ENCODE measurements around the gene DAPK1.

Gene DAPK1

GRCh38 chr9:87569518-87569917 lies 71.9 kb downstream of the DAPK1 start:
- DNase-seq (ENCODE audit: low read depth): no peak

GRCh38 chr9:87570000-87570908 lies 72.6 kb downstream of the DAPK1 start:
- no peak for DNase-seq (ENCODE audit: low read depth)

- no peak for DNase-seq (ENCODE audit: low read depth)
Observed at GRCh38 chr9:87572719-87573118, 75.1 kb downstream of the DAPK1 start.

- no peak for DNase-seq (ENCODE audit: low read depth)
Observed at GRCh38 chr9:87573841-87574342, 76.2 kb downstream of the DAPK1 start.

- DNase-seq (ENCODE audit: low read depth): no peak
Observed at GRCh38 chr9:87577746-87578145, 80.1 kb downstream of the DAPK1 start.

GRCh38 chr9:87578625-87579024 lies 81.0 kb downstream of the DAPK1 start:
- no peak for DNase-seq (ENCODE audit: low read depth)

GRCh38 chr9:87579781-87580541 lies 82.3 kb downstream of the DAPK1 start:
- DNase-seq (ENCODE audit: low read depth): no peak

GRCh38 chr9:87580941-87581438 lies 83.3 kb downstream of the DAPK1 start:
- DNase-seq (ENCODE audit: low read depth): no peak

GRCh38 chr9:87581513-87581912 lies 83.8 kb downstream of the DAPK1 start:
- DNase-seq (ENCODE audit: low read depth): no peak

- DNase-seq (ENCODE audit: low read depth): no peak
Observed at GRCh38 chr9:87581949-87582637, 84.4 kb downstream of the DAPK1 start.

GRCh38 chr9:87584326-87584725 lies 86.7 kb downstream of the DAPK1 start:
- no peak for DNase-seq (ENCODE audit: low read depth)

GRCh38 chr9:87585123-87585855 lies 87.6 kb downstream of the DAPK1 start:
- no peak for DNase-seq (ENCODE audit: low read depth)

- DNase-seq (ENCODE audit: low read depth): no peak
Observed at GRCh38 chr9:87586731-87587355, 89.2 kb downstream of the DAPK1 start.

GRCh38 chr9:87587356-87587745 lies 89.7 kb downstream of the DAPK1 start:
- DNase-seq (ENCODE audit: low read depth): no peak

- DNase-seq (ENCODE audit: low read depth): no peak
Observed at GRCh38 chr9:87587864-87588263, 90.2 kb downstream of the DAPK1 start.

- DNase-seq (ENCODE audit: low read depth): no peak
Observed at GRCh38 chr9:87588339-87588738, 90.7 kb downstream of the DAPK1 start.

- DNase-seq (ENCODE audit: low read depth): no peak
Observed at GRCh38 chr9:87590996-87591395, 93.3 kb downstream of the DAPK1 start.

- DNase-seq (ENCODE audit: low read depth): peak; percentile 42
Observed at GRCh38 chr9:87592554-87593358, 95.1 kb downstream of the DAPK1 start.

GRCh38 chr9:87593359-87593980 lies 95.8 kb downstream of the DAPK1 start:
- DNase-seq (ENCODE audit: low read depth): no peak

- DNase-seq (ENCODE audit: low read depth): peak; percentile 31
Observed at GRCh38 chr9:87594194-87594593, 96.5 kb downstream of the DAPK1 start.

All from ELR (cell line).